Activated CD4-positive, alpha-beta T cell treated with anti-CD3 and anti-CD28 coated beads for 36 hours (primary cell): ENCODE data around the gene FABP1. TPM values are rescaled to one million over a fixed set of nuclear protein-coding genes. Genes with fewer than 3 reads are reported as not detected.
A peak's percentile ranks its signal among the peaks of the same experiment; 100 is the strongest.

ENCODE experiments used
- ATAC-seq: fragments of 200-7000 bp; cut with Tn5 transposase; one replicate; pipeline ENCODE4 v1.10.0; 2021; ENCODE audit warnings: mild to moderate bottlenecking, moderate library complexity
- CTCF ChIA-PET: fragments of 350-600 bp; sonication (Branson Sonifier 250); formaldehyde crosslinking; loops from one replicate; lab custom pipeline; 2021; ENCODE audit warnings: antibody characterized with exemption; lab: Charles Lee
- POLR2A ChIA-PET: fragments of 350-600 bp; sonication (Branson Sonifier 250); formaldehyde crosslinking; loops from one replicate; lab custom pipeline; 2021; ENCODE audit warnings: antibody characterized with exemption, inconsistent platforms; lab: Charles Lee
- DNase-seq: peaks from one replicate; pipeline ENCODE4 v3.0.0-alpha.2; 2020
- H3K27ac Mint-ChIP-seq: one replicate; pipeline ENCODE4 v1.8.0; 2021; ENCODE audit warnings: mixed read lengths
- H3K27me3 Mint-ChIP-seq: one replicate; pipeline ENCODE4 v1.8.0; 2021; ENCODE audit warnings: mixed read lengths
- H3K36me3 Mint-ChIP-seq: one replicate; pipeline ENCODE4 v1.8.0; 2021; ENCODE audit warnings: low read depth, mixed read lengths
- H3K4me1 Mint-ChIP-seq: one replicate; pipeline ENCODE4 v1.8.0; 2021; ENCODE audit warnings: mixed read lengths
- H3K4me3 Mint-ChIP-seq: one replicate; pipeline ENCODE4 v1.8.0; 2021; ENCODE audit warnings: mild to moderate bottlenecking, moderate library complexity, mixed read lengths
- H3K9me3 Mint-ChIP-seq: one replicate; pipeline ENCODE4 v1.8.0; 2021; ENCODE audit warnings: low read depth, mixed read lengths
- intact Hi-C, 2 experiments: fragments of 100-400 bp; cut with DNase I in 1 of 2; cut with micrococcal nuclease in 1 of 2; formaldehyde crosslinking; loops; one replicate each; pipeline versions ENCODE4 v1.14.2 to v1.15.1; 2022 to 2024; cut with DNase I, micrococcal nuclease
- total RNA-seq, 2 experiments: library from RNA; stranded (reverse); gene quantifications; one replicate each; pipeline ENCODE4 v1.2.3, GENCODE V29; 2021

FABP1 gene
- total RNA-seq, 2 experiments from 2014 or later, result not detected

GRCh38 chr2:88110830-88111229 lies 17.0 kb downstream of the FABP1 start:
- ATAC-seq (no peak), DNase-seq (no peak)
- H3K27ac Mint-ChIP-seq, result no peak overlapping the region
- no peaks in the 10 kb centered on the region for H3K27me3 Mint-ChIP-seq
- POLR2A ChIA-PET, result no interaction called here
- intact Hi-C loops, result no loop called here
- no peaks in the 10 kb centered on the region for H3K36me3 Mint-ChIP-seq
- H3K9me3 Mint-ChIP-seq, result no peaks in the 10 kb centered on the region
- no peak overlapping the region for H3K4me3 Mint-ChIP-seq
- CTCF ChIA-PET, result interaction anchor here (1.3 kb wide), 1 partner anchor 50 kb away, joined by 6 read pairs; no protein-coding TSS in a partner anchor
- H3K4me1 Mint-ChIP-seq, result no peaks in the 10 kb centered on the region

- Mint-ChIP-seq H3K36me3 (no peaks in the 10 kb centered on the region), H3K27me3 (no peaks in the 10 kb centered on the region), H3K4me3 (no peak overlapping the region), H3K27ac (no peak overlapping the region), H3K9me3 (no peaks in the 10 kb centered on the region), H3K4me1 (no peaks in the 10 kb centered on the region)
- POLR2A ChIA-PET, result no interaction called here
- DNase-seq (no peak), ATAC-seq (no peak)
- intact Hi-C loops, result no loop called here
- CTCF ChIA-PET, result no interaction called here
These were observed 19.1 kb downstream of the FABP1 start for GRCh38 chr2:88108796-88109195.

- ChIA-PET POLR2A (no interaction called here), CTCF (interaction anchor here (0.6 to 2.2 kb wide), 4 partner anchors 9 to 60 kb away, joined by 3 to 6 read pairs (median 4); no protein-coding TSS in a partner anchor)
- ATAC-seq (no peak), DNase-seq (no peak)
- Mint-ChIP-seq H3K27me3 (peaks cover 6% of the 10 kb centered on the region), H3K4me1 (no peaks in the 10 kb centered on the region), H3K4me3 (no peak overlapping the region), H3K36me3 (no peaks in the 10 kb centered on the region), H3K27ac (peak overlapping the region; percentile 1), H3K9me3 (no peaks in the 10 kb centered on the region)
- intact Hi-C loops, result no loop called here
These were observed 27.4 kb downstream of the FABP1 start for GRCh38 chr2:88100489-88100858.

GRCh38 chr2:88099798-88100488 lies 27.9 kb downstream of the FABP1 start:
- no peak overlapping the region for H3K4me3 Mint-ChIP-seq
- peaks cover 6% of the 10 kb centered on the region for H3K27me3 Mint-ChIP-seq
- CTCF ChIA-PET, result interaction anchor here (0.6 to 2.2 kb wide), 3 partner anchors 8 to 45 kb away, joined by 3 to 6 read pairs (median 5); no protein-coding TSS in a partner anchor
- DNase-seq (peak; percentile 9), ATAC-seq (peak; percentile 26)
- no peak overlapping the region for H3K27ac Mint-ChIP-seq
- H3K9me3 Mint-ChIP-seq, result no peaks in the 10 kb centered on the region
- POLR2A ChIA-PET, result no interaction called here
- H3K4me1 Mint-ChIP-seq, result no peaks in the 10 kb centered on the region
- no peaks in the 10 kb centered on the region for H3K36me3 Mint-ChIP-seq
- intact Hi-C loops, result no loop called here

GRCh38 chr2:88098558-88098900 lies 29.3 kb downstream of the FABP1 start:
- intact Hi-C loops, result no loop called here
- Mint-ChIP-seq H3K4me3 (no peak overlapping the region), H3K27ac (no peak overlapping the region), H3K27me3 (peaks cover 6% of the 10 kb centered on the region), H3K36me3 (no peaks in the 10 kb centered on the region), H3K4me1 (no peaks in the 10 kb centered on the region), H3K9me3 (no peaks in the 10 kb centered on the region)
- CTCF ChIA-PET, result no interaction called here
- ATAC-seq (no peak), DNase-seq (no peak)
- POLR2A ChIA-PET, result no interaction called here

- ChIA-PET POLR2A (no interaction called here), CTCF (no interaction called here)
- DNase-seq (no peak), ATAC-seq (no peak)
- H3K27ac Mint-ChIP-seq, result no peak overlapping the region
- no peaks in the 10 kb centered on the region for H3K4me1 Mint-ChIP-seq
- H3K27me3 Mint-ChIP-seq, result peaks cover 6% of the 10 kb centered on the region
- H3K36me3 Mint-ChIP-seq, result no peaks in the 10 kb centered on the region
- H3K9me3 Mint-ChIP-seq, result no peaks in the 10 kb centered on the region
- intact Hi-C loops, result no loop called here
- no peak overlapping the region for H3K4me3 Mint-ChIP-seq
These were observed 29.8 kb downstream of the FABP1 start for GRCh38 chr2:88097891-88098557.

GRCh38 chr2:88097192-88097591 lies 30.7 kb downstream of the FABP1 start:
- CTCF ChIA-PET, result no interaction called here

GRCh38 chr2:88096708-88097107 lies 31.2 kb downstream of the FABP1 start:
- CTCF ChIA-PET, result interaction anchor here (0.6 to 1.3 kb wide), 2 partner anchors 36 to 63 kb away, joined by 3 to 5 read pairs; no protein-coding TSS in a partner anchor
- no peak for ATAC-seq
- DNase-seq, result no peak
- Mint-ChIP-seq H3K27me3 (no peaks in the 10 kb centered on the region), H3K4me1 (no peaks in the 10 kb centered on the region), H3K27ac (no peak overlapping the region), H3K9me3 (no peaks in the 10 kb centered on the region), H3K4me3 (no peak overlapping the region), H3K36me3 (no peaks in the 10 kb centered on the region)
- POLR2A ChIA-PET, result interaction anchor here (0.5 kb wide), 1 partner anchor 34 kb away, joined by 3 read pairs; no protein-coding TSS in a partner anchor
- intact Hi-C loops, result no loop called here

More at GRCh38 chr2:88097192-88097591, 30.7 kb downstream of the FABP1 start:
- H3K4me1 Mint-ChIP-seq, result no peaks in the 10 kb centered on the region
- H3K27ac Mint-ChIP-seq, result no peak overlapping the region
- POLR2A ChIA-PET, result no interaction called here
- DNase-seq (no peak), ATAC-seq (no peak)
- no peaks in the 10 kb centered on the region for H3K9me3 Mint-ChIP-seq
- no peak overlapping the region for H3K4me3 Mint-ChIP-seq
- H3K36me3 Mint-ChIP-seq, result no peaks in the 10 kb centered on the region
- intact Hi-C loops, result no loop called here
- no peaks in the 10 kb centered on the region for H3K27me3 Mint-ChIP-seq

GRCh38 chr2:88095022-88095421 lies 32.8 kb downstream of the FABP1 start:
- intact Hi-C loops, result no loop called here
- ChIA-PET CTCF (interaction anchor here (1.3 kb wide), 1 partner anchor 34 kb away, joined by 5 read pairs; no protein-coding TSS in a partner anchor), POLR2A (no interaction called here)
- Mint-ChIP-seq H3K4me3 (no peak overlapping the region), H3K9me3 (no peaks in the 10 kb centered on the region), H3K4me1 (peaks cover 14% of the 10 kb centered on the region), H3K27me3 (no peaks in the 10 kb centered on the region), H3K36me3 (no peaks in the 10 kb centered on the region), H3K27ac (no peak overlapping the region)
- no peak for DNase-seq
- ATAC-seq, result no peak

GRCh38 chr2:88092773-88093172 lies 35.1 kb downstream of the FABP1 start:
- ATAC-seq (no peak), DNase-seq (no peak)
- Mint-ChIP-seq H3K27ac (no peak overlapping the region), H3K9me3 (no peaks in the 10 kb centered on the region), H3K4me1 (peaks cover 18% of the 10 kb centered on the region), H3K36me3 (no peaks in the 10 kb centered on the region), H3K27me3 (no peaks in the 10 kb centered on the region), H3K4me3 (no peak overlapping the region)
- ChIA-PET POLR2A (no interaction called here), CTCF (interaction anchor here (0.6 to 1.3 kb wide), 2 partner anchors 17 to 31 kb away, joined by 3 to 4 read pairs; no protein-coding TSS in a partner anchor)
- intact Hi-C loops, result no loop called here

- Mint-ChIP-seq H3K4me1 (peaks cover 18% of the 10 kb centered on the region), H3K27me3 (no peaks in the 10 kb centered on the region), H3K4me3 (no peak overlapping the region), H3K36me3 (no peaks in the 10 kb centered on the region), H3K9me3 (no peaks in the 10 kb centered on the region), H3K27ac (no peak overlapping the region)
- no peak for ATAC-seq
- ChIA-PET CTCF (interaction anchor here (0.9 to 1.7 kb wide), 3 partner anchors 9 to 31 kb away, joined by 3 to 6 read pairs (median 4); no protein-coding TSS in a partner anchor), POLR2A (no interaction called here)
- intact Hi-C loops, result no loop called here
- DNase-seq, result no peak
These were observed 35.9 kb downstream of the FABP1 start for GRCh38 chr2:88091943-88092342.
